HFFc6 (cell line): ENCODE measurements around the gene PPP1R3C. TPM values are rescaled to one million over a fixed set of nuclear protein-coding genes. Genes with fewer than 3 reads are reported as not detected.

ENCODE experiments used
- DNase-seq: peaks from one replicate; pipeline ENCODE4 v3.0.0-alpha.2; 2018
- H3K27ac Mint-ChIP-seq: 2 replicates; pipeline ENCODE4 v1.8.0; 2020; ENCODE audit warnings: mild to moderate bottlenecking, mixed read lengths
- H3K27me3 Mint-ChIP-seq: 2 replicates; pipeline ENCODE4 v1.8.0; 2021; ENCODE audit warnings: mild to moderate bottlenecking, moderate library complexity, mixed read lengths; ENCODE audit not compliant: insufficient read depth
- H3K36me3 Mint-ChIP-seq: 2 replicates; pipeline ENCODE4 v1.8.0; 2021; ENCODE audit warnings: low read depth, mixed read lengths
- H3K4me1 Mint-ChIP-seq: 2 replicates; pipeline ENCODE4 v1.8.0; 2020; ENCODE audit warnings: low read depth, mixed read lengths
- H3K4me3 Mint-ChIP-seq: 2 replicates; pipeline ENCODE4 v1.8.0; 2020; ENCODE audit warnings: mild to moderate bottlenecking, moderate library complexity, mixed read lengths
- H3K9me3 Mint-ChIP-seq: 2 replicates; pipeline ENCODE4 v1.8.0; 2020; ENCODE audit warnings: mild to moderate bottlenecking, mixed read lengths
- CTCF ChIP-seq: fragments of 200-600 bp; sonication (generic); IDR thresholded peaks from 2 replicates; pipeline ENCODE4 v1.5.0; 2021; ENCODE audit warnings: antibody characterized with exemption, mild to moderate bottlenecking
- total RNA-seq, 6 experiments: library from RNA; stranded (reverse); fragmentation: NEBNext Ultra II Directional; extraction: Animal tissue kit (Norgen Biotek cat#: 25700); gene quantifications; 2 replicates in 1 of 6; 3 replicates in 5 of 6; pipeline ENCODE4 v1.2.3, GENCODE V29; 2021

Gene PPP1R3C
- total RNA-seq, 6 experiments from 2014 or later = 33.7 to 66.0 (median 39.9) TPM

DNA sequence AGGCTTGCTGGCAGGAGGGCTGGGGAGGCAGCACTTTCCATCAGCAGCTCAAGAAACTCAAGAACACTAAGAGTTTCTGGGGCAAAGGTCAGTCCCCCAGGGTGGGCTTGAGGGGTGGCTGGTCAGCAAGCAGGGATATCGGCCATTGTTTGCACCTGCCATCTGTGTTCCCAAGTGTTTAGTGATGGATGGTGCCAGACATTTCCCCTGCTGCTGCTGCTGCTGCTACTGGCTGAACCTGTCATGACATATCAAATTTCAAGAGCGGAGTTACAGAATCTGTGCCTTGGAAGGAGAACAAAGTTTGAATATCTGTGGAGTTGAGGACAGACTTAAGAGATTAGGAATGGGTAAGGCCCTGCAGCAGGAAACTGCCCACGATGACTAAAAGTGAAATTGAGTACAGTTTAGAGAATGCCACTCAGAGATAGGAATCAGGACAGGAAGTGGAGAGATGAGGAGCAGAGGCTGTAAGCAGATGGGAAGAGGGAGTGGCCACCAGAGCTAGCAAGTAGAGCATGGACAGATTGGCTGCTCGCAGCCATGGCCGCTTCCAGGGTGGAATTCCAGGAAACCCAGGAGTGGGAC lies 39.2 kb upstream of the PPP1R3C start:
- H3K9me3 Mint-ChIP-seq = no peaks in the 10 kb centered on the region; the same call in 1 of the 2 replicates
- H3K4me1 Mint-ChIP-seq = peaks cover 27% of the 10 kb centered on the region
- DNase-seq = peak; percentile 90
- peak overlapping the region; percentile 63 for H3K4me3 Mint-ChIP-seq
- TF ChIP-seq CTCF = no peak
- H3K27me3 Mint-ChIP-seq = no peaks in the 10 kb centered on the region
- H3K36me3 Mint-ChIP-seq = peaks cover 11% of the 10 kb centered on the region
- peak overlapping the region; percentile 75 for H3K27ac Mint-ChIP-seq

- Mint-ChIP-seq H3K36me3 (peaks cover 11% of the 10 kb centered on the region), H3K9me3 (no peaks in the 10 kb centered on the region; the same call in 1 of the 2 replicates), H3K27ac (no peak overlapping the region), H3K27me3 (no peaks in the 10 kb centered on the region), H3K4me1 (peaks cover 43% of the 10 kb centered on the region), H3K4me3 (no peak overlapping the region)
- no peak for TF ChIP-seq CTCF
- no peak for DNase-seq
Measured at GRCh38 chr10:91668913-91669312, 36.0 kb upstream of the PPP1R3C start.

- no peaks in the 10 kb centered on the region; the same call in 1 of the 2 replicates for H3K9me3 Mint-ChIP-seq
- peak; percentile 66 for DNase-seq
- TF ChIP-seq CTCF = no peak
- H3K27me3 Mint-ChIP-seq = peaks cover 2% of the 10 kb centered on the region; the same call in 1 of the 2 replicates
- peaks cover 11% of the 10 kb centered on the region for H3K36me3 Mint-ChIP-seq
- peak overlapping the region; percentile 17 for H3K4me3 Mint-ChIP-seq
- peaks cover 16% of the 10 kb centered on the region for H3K4me1 Mint-ChIP-seq
- H3K27ac Mint-ChIP-seq = peak overlapping the region; percentile 11
Measured at GRCh38 chr10:91665842-91666241, 33.0 kb upstream of the PPP1R3C start.

DNA sequence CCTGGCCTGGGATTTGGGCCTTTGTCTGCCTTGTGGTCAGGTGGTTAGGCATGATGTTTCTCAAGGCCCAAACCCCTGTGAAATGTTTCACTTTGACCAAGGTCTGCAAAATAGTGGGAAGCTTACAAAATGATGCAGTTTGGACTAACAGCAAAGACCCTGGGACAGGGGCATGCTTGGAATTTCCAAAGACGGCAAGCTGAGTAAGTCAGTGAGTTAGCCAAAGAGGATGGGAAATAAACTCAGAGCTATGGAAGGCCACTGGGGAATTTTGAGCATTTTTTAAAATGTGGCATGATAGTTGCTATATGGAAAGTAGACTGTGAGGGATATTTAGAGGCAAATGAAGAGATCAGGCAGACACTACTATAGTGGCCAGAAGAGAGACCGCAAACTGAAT lies 31.6 kb upstream of the PPP1R3C start:
- H3K9me3 Mint-ChIP-seq = no peaks in the 10 kb centered on the region; the same call in 1 of the 2 replicates
- no peak overlapping the region for H3K4me3 Mint-ChIP-seq

GRCh38 chr10:91662993-91663392 lies 30.1 kb upstream of the PPP1R3C start:
- Mint-ChIP-seq H3K27me3 (peaks cover 2% of the 10 kb centered on the region; the same call in 1 of the 2 replicates), H3K4me3 (no peak overlapping the region), H3K27ac (no peak overlapping the region), H3K9me3 (no peaks in the 10 kb centered on the region; the same call in 1 of the 2 replicates), H3K4me1 (peaks cover 21% of the 10 kb centered on the region), H3K36me3 (peaks cover 7% of the 10 kb centered on the region)
- TF ChIP-seq CTCF = no peak
- DNase-seq = no peak

More for the DNA sequence above, 31.6 kb upstream of the PPP1R3C start:
- peaks cover 21% of the 10 kb centered on the region for H3K4me1 Mint-ChIP-seq
- no peak for TF ChIP-seq CTCF
- no peak overlapping the region for H3K27ac Mint-ChIP-seq
- no peak for DNase-seq
- peaks cover 2% of the 10 kb centered on the region; the same call in 1 of the 2 replicates for H3K27me3 Mint-ChIP-seq
- peaks cover 11% of the 10 kb centered on the region for H3K36me3 Mint-ChIP-seq
